HepG2 (cell line): ENCODE measurements around the gene TBCEL. TPM values are rescaled to one million over a fixed set of nuclear protein-coding genes. Genes with fewer than 3 reads are reported as not detected.

Experiments
- ATAC-seq: fragments of 200-7000 bp; cut with Tn5 transposase; 3 replicates; pipeline ENCODE4 v1.9.1; 2020; ENCODE audit warnings: mild to moderate bottlenecking, moderate library complexity
- BruUV-seq: library from RNA; stranded (reverse); fragments of 400-500 nt; replicated peaks from 2 replicates; lab custom pipeline; 2021; lab: Mats Ljungman, UMichigan
- CTCF ChIA-PET: fragments of 300-600 bp; formaldehyde crosslinking; extraction: SDS; loops from one replicate; lab custom pipeline; 2021; ENCODE audit warnings: low total read pairs, inconsistent platforms, low intra/inter-chr PET ratio; lab: Yijun Ruan, JAX
- POLR2A ChIA-PET: fragments of 350-600 bp; sonication (Branson Sonifier 250); formaldehyde crosslinking; loops from one replicate; lab custom pipeline; 2020; ENCODE audit warnings: antibody characterized with exemption, inconsistent platforms; lab: Yijun Ruan, JAX
- DNase-seq: peaks from one replicate; pipeline ENCODE4 v3.0.0-alpha.2; 2015; ENCODE audit warnings: low spot score
- FAIRE-seq: peaks from 3 replicates; lab custom pipeline; 2011; peaks lifted over from hg19 to GRCh38; lab: Jason Lieb, UNC
- H2AFZ ChIP-seq: one replicate; pipeline ENCODE4 v1.6.1; 2011; ENCODE audit warnings: low read length, inconsistent platforms
- H3K27ac ChIP-seq: fragments of 300-600 bp; 3 replicates; pipeline ENCODE4 v1.8.0; 2011; ENCODE audit warnings: mixed run types, mild to moderate bottlenecking, mixed read lengths, low read length, inconsistent platforms; ENCODE audit not compliant: insufficient read depth; ENCODE audit errors: extremely low read length
- H3K27me3 ChIP-seq, 2 experiments: fragments of 200-600 bp in 1 of 2; 2 replicates in 1 of 2; 3 replicates in 1 of 2; pipeline versions ENCODE4 v1.6.0 to v1.8.0; 2011; ENCODE audit warnings: low read length in 2 of 2, mild to moderate bottlenecking in 2 of 2, moderate library complexity in 2 of 2, inconsistent platforms in 1 of 2; ENCODE audit not compliant: insufficient read depth in 2 of 2, control insufficient read depth in 1 of 2
- H3K36me3 ChIP-seq, 2 experiments: fragments of 200-600 bp in 1 of 2; replicated peaks in 1 of 2; 2 replicates in 1 of 2; 3 replicates in 1 of 2; pipeline versions ENCODE4 v1.5.1 to v1.8.0; 2011; ENCODE audit warnings: low read length in 2 of 2, inconsistent platforms in 1 of 2; ENCODE audit not compliant: insufficient read depth in 2 of 2, control insufficient read depth in 1 of 2
- H3K4me1 ChIP-seq: 2 replicates; pipeline ENCODE4 v1.5.1; 2012; ENCODE audit warnings: low read length, inconsistent platforms; ENCODE audit not compliant: insufficient read depth
- H3K4me2 ChIP-seq: 2 replicates; pipeline ENCODE4 v1.6.0; 2011; ENCODE audit warnings: low read depth, low read length, inconsistent platforms
- H3K4me3 ChIP-seq, 3 experiments: fragments of 200-600 bp in 1 of 3; sonication (generic), shearing (Covaris generic) in 1 of 3; replicated peaks in 1 of 3; 2 replicates each; pipeline ENCODE4 v1.5.1; 2011 to 2016; ENCODE audit warnings: low read length in 3 of 3, inconsistent platforms in 2 of 3, low read depth in 2 of 3, mild to moderate bottlenecking in 2 of 3, control low read depth in 1 of 3, mixed read lengths in 1 of 3; ENCODE audit not compliant: insufficient read depth in 1 of 3
- H3K79me2 ChIP-seq: one replicate; pipeline ENCODE4 v1.6.1; 2011; ENCODE audit warnings: low read length, inconsistent platforms; ENCODE audit not compliant: insufficient read depth
- H3K9ac ChIP-seq: 2 replicates; pipeline ENCODE4 v1.6.0; 2011; ENCODE audit warnings: mild to moderate bottlenecking, low read depth, low read length, inconsistent platforms; ENCODE audit not compliant: insufficient read depth
- H3K9me3 ChIP-seq: 2 replicates; pipeline ENCODE4 v1.5.1; 2012; ENCODE audit warnings: mild to moderate bottlenecking, low read length
- H4K20me1 ChIP-seq: 2 replicates; pipeline ENCODE4 v1.6.0; 2011; ENCODE audit warnings: inconsistent platforms, mild to moderate bottlenecking, low read length, moderate library complexity; ENCODE audit not compliant: insufficient read depth
- ADNP ChIP-seq: sonication (generic); formaldehyde crosslinking; IDR thresholded peaks from 2 replicates; pipeline ENCODE4 v1.4.0; 2020; ENCODE audit warnings: missing genetic modification reagents
- FOXA1 ChIP-seq, 2 experiments: fragments of 450-650 bp in 1 of 2; sonication (generic) in 1 of 2; formaldehyde crosslinking in 1 of 2; IDR thresholded peaks; 2 replicates each; pipeline versions ENCODE4 v1.4.0 to v1.6.1; 2016 to 2020; ENCODE audit warnings: missing genetic modification reagents in 1 of 2
- PRDM10 ChIP-seq: sonication (generic); formaldehyde crosslinking; IDR thresholded peaks from 2 replicates; pipeline ENCODE4 v1.4.0; 2020; ENCODE audit warnings: low read depth, missing genetic modification reagents
- WGBS: methylation state at CpG from one replicate; pipeline ENCODE4 v1.1.6; 2017; ENCODE audit warnings: low lambda C conversion rate; 5-methylcytosine and 5-hydroxymethylcytosine counted together
- in situ Hi-C: cut with HindIII; loops from 2 replicates; pipeline ENCODE4 v1.10.0; 2017; ENCODE audit warnings: low pct_unique_long_range_greater_than_20kb; ENCODE audit not compliant: extremely low pct_ligation_motif_present
- intact Hi-C: fragments of 100-400 bp; cut with micrococcal nuclease; formaldehyde crosslinking; loops from one replicate; pipeline ENCODE4 v1.10.0; 2022; ENCODE audit not compliant: unreplicated experiment
- polyA plus RNA-seq, 8 experiments: library from polyadenylated mRNA; depleted of rRNA in 3 of 8; stranded (reverse) in 7 of 8; unstranded in 1 of 8; fragments of >200 nt; fragmentation: Illumina TruSeq in 4 of 8; extraction: Trizol in 4 of 8; gene quantifications; 2 replicates each; pipeline versions ENCODE4 v1.2.1 to v1.2.3, GENCODE V29; 2011 to 2016; ENCODE audit warnings: low read depth in 4 of 8, missing spikeins in 1 of 8, mixed read lengths in 1 of 8; ENCODE audit not compliant: insufficient read depth in 1 of 8
- total RNA-seq, 5 experiments: library from RNA; depleted of rRNA; stranded (reverse); fragments of >200 nt; fragmentation: Illumina TruSeq; extraction: Trizol; gene quantifications; 2 replicates each; pipeline ENCODE4 v1.2.3, GENCODE V29; 2016; ENCODE audit warnings: low read depth in 1 of 5
- TF ChIP-seq, protein P1 (sequence below): sonication (generic); formaldehyde crosslinking; IDR thresholded peaks from 2 replicates; pipeline ENCODE4 v1.5.1; 2020; ENCODE audit warnings: mild to moderate bottlenecking, missing genetic modification reagents, moderate library complexity
- TF ChIP-seq, protein P2 (sequence below): sonication (generic); formaldehyde crosslinking; IDR thresholded peaks from 2 replicates; pipeline ENCODE4 v1.5.1; 2020; ENCODE audit warnings: mild to moderate bottlenecking, missing genetic modification reagents

TBCEL gene
- total and polyA plus RNA-seq, 2 of the 13 experiments (the other 11 are each of a cell fraction or from before 2014, with no cell fraction given) = 6.1 to 12.5 TPM

DNA sequence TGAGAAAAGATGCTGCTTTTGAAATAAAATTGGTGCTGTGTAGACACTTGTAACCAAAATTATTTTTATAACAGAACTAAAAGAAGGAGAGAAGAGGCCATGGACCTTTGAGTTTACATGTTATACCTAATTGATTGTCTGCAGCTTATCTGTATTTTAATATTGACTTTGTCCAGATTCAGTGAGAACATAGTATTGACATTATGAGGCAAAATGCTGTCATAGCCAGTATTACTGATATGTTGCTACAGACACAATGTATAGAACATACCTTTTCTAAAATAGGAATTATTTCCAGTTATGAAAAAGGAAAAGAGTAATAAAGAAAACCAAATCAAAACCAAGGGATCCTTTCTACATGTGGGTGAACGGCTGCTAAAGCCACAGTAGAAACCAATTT, 65.7 kb downstream of the TBCEL start:
- DNase-seq (no peak), ATAC-seq (no peak)
- Histone ChIP-seq H3K27me3 (no peaks in the 10 kb centered on the region), H4K20me1 (no peaks in the 10 kb centered on the region), H2AFZ (no peak overlapping the region), H3K27ac (no peak overlapping the region), H3K4me2 (no peak overlapping the region), H3K9me3 (no peaks in the 10 kb centered on the region), H3K4me3 (no peak overlapping the region), H3K4me1 (peaks cover 7% of the 10 kb centered on the region), H3K79me2 (no peaks in the 10 kb centered on the region)
- BruUV-seq = no TSS peak
- in situ Hi-C loops = no loop called here
- intact Hi-C loops = no loop called here
- 100% methylated on average over 1 of the region's 1 CpG for WGBS
- ChIA-PET CTCF (no interaction called here), POLR2A (interaction anchor here (2.1 kb wide), 1 partner anchor 22 kb away, joined by 8 read pairs; no protein-coding TSS in a partner anchor)
- TF ChIP-seq, protein P1, sequence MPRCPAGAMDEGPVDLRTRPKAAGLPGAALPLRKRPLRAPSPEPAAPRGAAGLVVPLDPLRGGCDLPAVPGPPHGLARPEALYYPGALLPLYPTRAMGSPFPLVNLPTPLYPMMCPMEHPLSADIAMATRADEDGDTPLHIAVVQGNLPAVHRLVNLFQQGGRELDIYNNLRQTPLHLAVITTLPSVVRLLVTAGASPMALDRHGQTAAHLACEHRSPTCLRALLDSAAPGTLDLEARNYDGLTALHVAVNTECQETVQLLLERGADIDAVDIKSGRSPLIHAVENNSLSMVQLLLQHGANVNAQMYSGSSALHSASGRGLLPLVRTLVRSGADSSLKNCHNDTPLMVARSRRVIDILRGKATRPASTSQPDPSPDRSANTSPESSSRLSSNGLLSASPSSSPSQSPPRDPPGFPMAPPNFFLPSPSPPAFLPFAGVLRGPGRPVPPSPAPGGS (CRISPR knock-in tag) = no peak
- TF ChIP-seq PRDM10 (CRISPR knock-in tag) (no peak), FOXA1 (IDR thresholded peaks at IDR 0.05) (0 out of 2 replicates have a peak, but pooled peaks have one; percentile 9), FOXA1 (CRISPR knock-in tag; IDR thresholded peaks at IDR 0.05) (no peak), ADNP (no peak)
- TF ChIP-seq, protein P2, sequence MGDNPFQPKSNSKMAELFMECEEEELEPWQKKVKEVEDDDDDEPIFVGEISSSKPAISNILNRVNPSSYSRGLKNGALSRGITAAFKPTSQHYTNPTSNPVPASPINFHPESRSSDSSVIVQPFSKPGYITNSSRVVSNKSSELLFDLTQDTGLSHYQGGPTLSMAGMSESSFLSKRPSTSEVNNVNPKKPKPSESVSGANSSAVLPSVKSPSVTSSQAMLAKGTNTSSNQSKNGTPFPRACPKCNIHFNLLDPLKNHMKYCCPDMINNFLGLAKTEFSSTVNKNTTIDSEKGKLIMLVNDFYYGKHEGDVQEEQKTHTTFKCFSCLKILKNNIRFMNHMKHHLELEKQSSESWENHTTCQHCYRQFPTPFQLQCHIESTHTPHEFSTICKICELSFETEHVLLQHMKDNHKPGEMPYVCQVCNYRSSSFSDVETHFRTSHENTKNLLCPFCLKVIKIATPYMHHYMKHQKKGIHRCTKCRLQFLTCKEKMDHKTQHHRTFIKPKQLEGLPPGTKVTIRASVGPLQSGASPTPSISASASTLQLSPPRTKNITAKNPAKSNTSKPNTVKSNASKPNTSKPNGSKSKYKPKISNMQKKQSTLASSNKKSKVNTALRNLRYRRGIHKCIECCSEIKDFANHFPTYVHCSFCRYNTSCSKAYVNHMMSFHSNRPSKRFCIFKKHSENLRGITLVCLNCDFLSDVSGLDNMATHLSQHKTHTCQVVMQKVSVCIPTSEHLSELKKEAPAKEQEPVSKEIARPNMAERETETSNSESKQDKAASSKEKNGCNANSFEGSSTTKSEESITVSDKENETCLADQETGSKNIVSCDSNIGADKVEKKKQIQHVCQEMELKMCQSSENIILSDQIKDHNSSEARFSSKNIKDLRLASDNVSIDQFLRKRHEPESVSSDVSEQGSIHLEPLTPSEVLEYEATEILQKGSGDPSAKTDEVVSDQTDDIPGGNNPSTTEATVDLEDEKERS (CRISPR knock-in tag) = no peak
- TF ChIP-seq, all 625 proteins: peak for 1
- Histone ChIP-seq H3K9ac (no peak overlapping the region), H3K36me3 (0 out of 5 replicates have a peak, but pooled peaks cover 0 to 10% of the 10 kb centered on the region in 2 experiments)
- no peak for FAIRE-seq
